H9 (cell line): ENCODE results near the gene SPRYD3. TPM values are rescaled to one million over a fixed set of nuclear protein-coding genes. Genes with fewer than 3 reads are reported as not detected.

Experiments
- DNase-seq: peaks from one replicate; pipeline ENCODE4 v3.0.0-alpha.2; 2017
- H2AFZ ChIP-seq: one replicate; pipeline ENCODE4 v1.6.1; 2013; ENCODE audit warnings: mild to moderate bottlenecking, low read length, control low read depth, moderate library complexity
- H2AK5ac ChIP-seq: 2 replicates; pipeline ENCODE4 v1.6.1; 2013; ENCODE audit warnings: low read length, control low read depth, mixed read lengths; ENCODE audit not compliant: insufficient read length
- H2BK120ac ChIP-seq: one replicate; pipeline ENCODE4 v1.6.1; 2013; ENCODE audit warnings: low read depth, mild to moderate bottlenecking, low read length, control low read depth, inconsistent platforms; ENCODE audit not compliant: poor library complexity, severe bottlenecking
- H2BK12ac ChIP-seq: 2 replicates; pipeline ENCODE4 v1.6.1; 2013; ENCODE audit warnings: low read length, control low read depth, mixed read lengths, low read depth; ENCODE audit not compliant: insufficient read length
- H2BK15ac ChIP-seq: 2 replicates; pipeline ENCODE4 v1.6.1; 2013; ENCODE audit warnings: low read depth, low read length, control low read depth
- H2BK20ac ChIP-seq: one replicate; pipeline ENCODE4 v1.6.1; 2013; ENCODE audit warnings: low read depth, mild to moderate bottlenecking, low read length, control low read depth, inconsistent platforms; ENCODE audit not compliant: poor library complexity, severe bottlenecking
- H2BK5ac ChIP-seq: 2 replicates; pipeline ENCODE4 v1.6.1; 2013; ENCODE audit warnings: low read length, control low read depth, mixed read lengths; ENCODE audit not compliant: insufficient read length
- H3K14ac ChIP-seq: 2 replicates; pipeline ENCODE4 v1.6.1; 2013; ENCODE audit warnings: low read length, control low read depth; ENCODE audit not compliant: insufficient read depth
- H3K18ac ChIP-seq: 2 replicates; pipeline ENCODE4 v1.6.1; 2013; ENCODE audit warnings: low read depth, mild to moderate bottlenecking, mixed read lengths, low read length, control low read depth; ENCODE audit not compliant: insufficient read length
- H3K23ac ChIP-seq: 2 replicates; pipeline ENCODE4 v1.6.1; 2013; ENCODE audit warnings: low read length, control low read depth, mixed read lengths, low read depth; ENCODE audit not compliant: insufficient read length
- H3K23me2 ChIP-seq: 2 replicates; pipeline ENCODE4 v1.6.1; 2013; ENCODE audit warnings: low read depth, mild to moderate bottlenecking, mixed read lengths, low read length, control low read depth; ENCODE audit not compliant: insufficient read length, poor library complexity, severe bottlenecking
- H3K27ac ChIP-seq: 2 replicates; pipeline ENCODE4 v1.5.1; 2013; ENCODE audit warnings: low read length, control low read depth, mixed read lengths, low read depth; ENCODE audit not compliant: insufficient read length
- H3K27me3 ChIP-seq: 2 replicates; pipeline ENCODE4 v1.6.1; 2013; ENCODE audit warnings: low read length, control low read depth, inconsistent platforms; ENCODE audit not compliant: insufficient read depth
- H3K4ac ChIP-seq: 2 replicates; pipeline ENCODE4 v1.6.1; 2013; ENCODE audit warnings: low read depth, mild to moderate bottlenecking, control low read depth, inconsistent platforms, low read length, moderate library complexity
- H3K4me1 ChIP-seq: 2 replicates; pipeline ENCODE4 v1.6.1; 2013; ENCODE audit warnings: low read length, control low read depth, inconsistent platforms; ENCODE audit not compliant: insufficient read depth
- H3K4me2 ChIP-seq: 2 replicates; pipeline ENCODE4 v1.6.1; 2013; ENCODE audit warnings: low read length, control low read depth, mixed read lengths; ENCODE audit not compliant: insufficient read length, insufficient read depth
- H3K56ac ChIP-seq: 2 replicates; pipeline ENCODE4 v1.6.1; 2013; ENCODE audit warnings: low read depth, mild to moderate bottlenecking, mixed read lengths, low read length, control low read depth; ENCODE audit not compliant: insufficient read length
- H3K79me1 ChIP-seq: 2 replicates; pipeline ENCODE4 v1.6.1; 2013; ENCODE audit warnings: low read depth, mild to moderate bottlenecking, moderate library complexity, low read length, control low read depth, inconsistent platforms; ENCODE audit not compliant: insufficient read depth, poor library complexity, severe bottlenecking
- H3K79me2 ChIP-seq: 2 replicates; pipeline ENCODE4 v1.6.1; 2013; ENCODE audit warnings: low read length, control low read depth, inconsistent platforms; ENCODE audit not compliant: insufficient read depth
- H3K9ac ChIP-seq: 2 replicates; pipeline ENCODE4 v1.6.1; 2013; ENCODE audit warnings: low read length, control low read depth, mixed read lengths; ENCODE audit not compliant: insufficient read length; ENCODE audit errors: extremely low read depth
- H3K9me3 ChIP-seq: one replicate; pipeline ENCODE4 v1.6.1; 2013; ENCODE audit warnings: low read depth, low read length, inconsistent platforms; ENCODE audit not compliant: control insufficient read depth
- H3T11ph ChIP-seq: one replicate; pipeline ENCODE4 v1.6.1; 2013; ENCODE audit warnings: mild to moderate bottlenecking, low read length, control low read depth, inconsistent platforms
- H4K20me1 ChIP-seq: one replicate; pipeline ENCODE4 v1.6.1; 2013; ENCODE audit not compliant: control insufficient read depth, insufficient read length, insufficient read depth
- H4K5ac ChIP-seq: 2 replicates; pipeline ENCODE4 v1.6.1; 2013; ENCODE audit warnings: low read depth, mild to moderate bottlenecking, mixed read lengths, low read length, control low read depth; ENCODE audit not compliant: insufficient read length
- H4K8ac ChIP-seq: replicated peaks from 2 replicates; pipeline ENCODE4 v1.6.1; 2013; ENCODE audit warnings: low read length, control low read depth, mixed read lengths, low read depth; ENCODE audit not compliant: insufficient read length
- H4K91ac ChIP-seq: 2 replicates; pipeline ENCODE4 v1.6.1; 2013; ENCODE audit warnings: low read depth, mild to moderate bottlenecking, moderate library complexity, mixed read lengths, low read length, control low read depth; ENCODE audit not compliant: insufficient read length
- H3K27ac Mint-ChIP-seq, 3 experiments: 2 replicates in 2 of 3; 3 replicates in 1 of 3; pipeline ENCODE4 v1.8.0; 2020 to 2021; ENCODE audit warnings: mixed read lengths in 3 of 3, mild to moderate bottlenecking in 1 of 3, moderate library complexity in 1 of 3
- H3K27me3 Mint-ChIP-seq: 2 replicates; pipeline ENCODE4 v1.8.0; 2021; ENCODE audit warnings: low read depth, mild to moderate bottlenecking, moderate library complexity, mixed read lengths
- H3K36me3 Mint-ChIP-seq, 3 experiments: 2 replicates in 2 of 3; 3 replicates in 1 of 3; pipeline ENCODE4 v1.8.0; 2020 to 2021; ENCODE audit warnings: low read depth in 3 of 3, mixed read lengths in 3 of 3; ENCODE audit not compliant: insufficient read depth in 1 of 3
- H3K4me1 Mint-ChIP-seq, 2 experiments: 2 replicates each; pipeline ENCODE4 v1.8.0; 2020; ENCODE audit warnings: mixed read lengths in 2 of 2
- H3K4me3 Mint-ChIP-seq, 2 experiments: 2 replicates in 1 of 2; 3 replicates in 1 of 2; pipeline ENCODE4 v1.8.0; 2020 to 2021; ENCODE audit warnings: mild to moderate bottlenecking in 2 of 2, mixed read lengths in 2 of 2, moderate library complexity in 1 of 2
- H3K9me3 Mint-ChIP-seq, 2 experiments: 2 replicates in 1 of 2; 3 replicates in 1 of 2; pipeline ENCODE4 v1.8.0; 2020; ENCODE audit warnings: mild to moderate bottlenecking in 2 of 2, mixed read lengths in 2 of 2, moderate library complexity in 1 of 2
- WGBS: extraction: QIAGEN DNeasy Blood & Tissue Kit; methylation state at CpG from one replicate; pipeline ENCODE4 v1.1.7; 2013; ENCODE audit warnings: missing lambda C conversion rate, low lambda C conversion rate, mixed read lengths; ENCODE audit not compliant: insufficient read length; ENCODE audit errors: extremely low coverage; 5-methylcytosine and 5-hydroxymethylcytosine counted together
- total RNA-seq: library from RNA; stranded (reverse); gene quantifications from 2 replicates; pipeline ENCODE4 v1.2.1, GENCODE V29; 2021
- TF ChIP-seq, protein P1 (sequence below): fragments of 200-600 bp; sonication (generic); conservative IDR thresholded peaks from 3 replicates; pipeline ENCODE4 v1.8.0; 2021; ENCODE audit warnings: antibody characterized with exemption, mild to moderate bottlenecking

Gene SPRYD3
- total RNA-seq, 1 experiment from 2014 or later: 6.5 TPM

DNA sequence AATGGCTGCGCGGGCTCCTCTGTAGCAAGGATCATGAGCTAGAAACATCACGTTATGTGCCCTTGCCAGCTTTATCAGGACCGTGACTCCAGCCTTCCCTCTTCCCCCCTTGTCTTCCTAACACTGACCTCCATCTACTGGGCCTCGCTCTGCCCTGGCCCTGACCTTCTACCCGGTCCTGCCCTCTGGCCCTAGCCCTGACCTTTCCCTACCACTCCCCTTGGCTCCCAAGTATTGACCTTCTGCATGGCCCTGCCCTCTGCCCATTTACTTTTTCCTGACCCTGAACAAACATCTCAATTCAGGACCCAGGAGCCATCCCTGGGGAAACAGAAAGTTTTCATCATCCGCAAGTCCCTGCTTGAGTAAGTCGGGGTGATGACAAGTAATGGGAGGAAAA is 26.1 kb upstream of the SPRYD3 start:
- H3K4me1 ChIP-seq: peaks cover 2% of the 10 kb centered on the region; the same call in 1 of the 2 replicates
- H3K36me3 Mint-ChIP-seq: peaks cover 0 to 4% (median 2%) of the 10 kb centered on the region in 3 experiments; a peak in 2 of 7 replicates
- no peak overlapping the region for H3K23ac ChIP-seq
- no peak overlapping the region for H3K18ac ChIP-seq
- no CpG with 5 or more reads among the region's 8 CpGs for WGBS
- no peak overlapping the region for H2AK5ac ChIP-seq
- H3K4ac ChIP-seq: no peak overlapping the region
- H4K20me1 ChIP-seq: no peaks in the 10 kb centered on the region
- H3K14ac ChIP-seq: no peak overlapping the region
- H4K91ac ChIP-seq: no peak overlapping the region
- no peak overlapping the region; a peak in 1 of 7 replicates for H3K27ac Mint-ChIP-seq
- H2AFZ ChIP-seq: no peak overlapping the region
- no peaks in the 10 kb centered on the region for H3K79me1 ChIP-seq
- H3K27me3 ChIP-seq: no peaks in the 10 kb centered on the region
- DNase-seq: no peak
- H3K79me2 ChIP-seq: no peaks in the 10 kb centered on the region
- no peak overlapping the region for H2BK120ac ChIP-seq
- H4K8ac ChIP-seq: no peak overlapping the region
- no peaks in the 10 kb centered on the region for H3K9me3 ChIP-seq
- peaks cover 3 to 7% of the 10 kb centered on the region in 2 experiments; a peak in 4 of 5 replicates for H3K9me3 Mint-ChIP-seq
- H3K4me2 ChIP-seq: no peak overlapping the region
- H3K23me2 ChIP-seq: no peaks in the 10 kb centered on the region
- H3T11ph ChIP-seq: no peak overlapping the region
- H3K4me1 Mint-ChIP-seq: peaks cover 8 to 16% of the 10 kb centered on the region in 2 experiments
- H3K9ac ChIP-seq: no peak overlapping the region
- no peak overlapping the region for H2BK5ac ChIP-seq
- no peak overlapping the region for H2BK12ac ChIP-seq
- no peak overlapping the region for H3K56ac ChIP-seq
- no peak overlapping the region for H3K4me3 Mint-ChIP-seq
- no peak overlapping the region for H4K5ac ChIP-seq
- H2BK15ac ChIP-seq: no peak overlapping the region
- peaks cover 24% of the 10 kb centered on the region for H3K27me3 Mint-ChIP-seq
- TF ChIP-seq, protein P1, sequence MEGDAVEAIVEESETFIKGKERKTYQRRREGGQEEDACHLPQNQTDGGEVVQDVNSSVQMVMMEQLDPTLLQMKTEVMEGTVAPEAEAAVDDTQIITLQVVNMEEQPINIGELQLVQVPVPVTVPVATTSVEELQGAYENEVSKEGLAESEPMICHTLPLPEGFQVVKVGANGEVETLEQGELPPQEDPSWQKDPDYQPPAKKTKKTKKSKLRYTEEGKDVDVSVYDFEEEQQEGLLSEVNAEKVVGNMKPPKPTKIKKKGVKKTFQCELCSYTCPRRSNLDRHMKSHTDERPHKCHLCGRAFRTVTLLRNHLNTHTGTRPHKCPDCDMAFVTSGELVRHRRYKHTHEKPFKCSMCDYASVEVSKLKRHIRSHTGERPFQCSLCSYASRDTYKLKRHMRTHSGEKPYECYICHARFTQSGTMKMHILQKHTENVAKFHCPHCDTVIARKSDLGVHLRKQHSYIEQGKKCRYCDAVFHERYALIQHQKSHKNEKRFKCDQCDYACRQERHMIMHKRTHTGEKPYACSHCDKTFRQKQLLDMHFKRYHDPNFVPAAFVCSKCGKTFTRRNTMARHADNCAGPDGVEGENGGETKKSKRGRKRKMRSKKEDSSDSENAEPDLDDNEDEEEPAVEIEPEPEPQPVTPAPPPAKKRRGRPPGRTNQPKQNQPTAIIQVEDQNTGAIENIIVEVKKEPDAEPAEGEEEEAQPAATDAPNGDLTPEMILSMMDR: no peak
- no peak overlapping the region for H2BK20ac ChIP-seq
- no peak overlapping the region for H3K27ac ChIP-seq
